ENCODE data around the gene THAP12.

The THAP12 gene

DNA sequence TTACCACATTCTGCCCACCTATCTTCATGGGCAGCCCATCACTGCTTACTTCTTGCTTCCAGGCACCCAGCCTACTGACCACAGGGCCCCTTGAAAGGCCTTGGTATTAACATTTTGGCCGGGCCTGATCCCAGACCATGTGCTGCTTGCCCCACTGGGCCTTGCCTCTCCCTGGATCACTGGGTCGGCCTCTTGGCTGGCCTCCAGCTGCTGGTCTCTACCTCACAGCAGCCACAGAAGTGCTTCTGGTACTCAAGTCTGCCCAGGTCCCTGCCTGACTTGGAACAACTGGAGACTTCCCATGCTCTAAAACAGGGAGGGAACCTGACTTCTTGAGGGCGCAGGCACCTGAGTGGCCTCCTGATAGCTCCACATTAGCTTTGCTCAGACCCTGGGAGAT lies 63.6 kb downstream of the THAP12 start:
- H3K4me3 ChIP-seq (replicated peaks; ENCODE audit: low read depth, low read length), result no peak overlapping the region
- TF ChIP-seq, protein P1, sequence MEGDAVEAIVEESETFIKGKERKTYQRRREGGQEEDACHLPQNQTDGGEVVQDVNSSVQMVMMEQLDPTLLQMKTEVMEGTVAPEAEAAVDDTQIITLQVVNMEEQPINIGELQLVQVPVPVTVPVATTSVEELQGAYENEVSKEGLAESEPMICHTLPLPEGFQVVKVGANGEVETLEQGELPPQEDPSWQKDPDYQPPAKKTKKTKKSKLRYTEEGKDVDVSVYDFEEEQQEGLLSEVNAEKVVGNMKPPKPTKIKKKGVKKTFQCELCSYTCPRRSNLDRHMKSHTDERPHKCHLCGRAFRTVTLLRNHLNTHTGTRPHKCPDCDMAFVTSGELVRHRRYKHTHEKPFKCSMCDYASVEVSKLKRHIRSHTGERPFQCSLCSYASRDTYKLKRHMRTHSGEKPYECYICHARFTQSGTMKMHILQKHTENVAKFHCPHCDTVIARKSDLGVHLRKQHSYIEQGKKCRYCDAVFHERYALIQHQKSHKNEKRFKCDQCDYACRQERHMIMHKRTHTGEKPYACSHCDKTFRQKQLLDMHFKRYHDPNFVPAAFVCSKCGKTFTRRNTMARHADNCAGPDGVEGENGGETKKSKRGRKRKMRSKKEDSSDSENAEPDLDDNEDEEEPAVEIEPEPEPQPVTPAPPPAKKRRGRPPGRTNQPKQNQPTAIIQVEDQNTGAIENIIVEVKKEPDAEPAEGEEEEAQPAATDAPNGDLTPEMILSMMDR (IDR thresholded peaks at IDR 0.05; ENCODE audit: low read length, missing control alignments), result no peak
- DNase-seq (ENCODE audit: low read depth), result no peak

DNA sequence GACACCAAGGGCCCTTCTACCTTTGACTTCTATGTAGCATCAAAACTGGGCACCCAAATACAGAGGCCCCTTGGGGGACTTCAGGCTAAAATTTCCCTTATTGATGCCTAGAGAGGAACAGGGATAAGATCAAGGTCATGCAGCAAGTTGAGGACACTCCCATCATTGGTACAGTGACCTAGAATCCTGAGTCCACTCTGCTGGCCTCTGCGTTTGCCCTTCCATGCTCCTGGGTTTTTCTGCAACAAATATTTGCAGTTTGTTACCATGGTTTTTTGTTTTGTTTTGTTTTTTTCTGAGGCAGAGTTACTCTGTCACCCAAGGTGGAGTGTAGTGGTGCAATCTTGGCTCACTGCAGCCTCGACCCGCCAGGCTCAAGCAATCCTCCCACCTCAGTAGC lies 64.2 kb downstream of the THAP12 start:
- no peak overlapping the region for H3K4me3 ChIP-seq (replicated peaks; ENCODE audit: low read depth, low read length)
- DNase-seq (ENCODE audit: low read depth), result no peak
- TF ChIP-seq, protein P1 (IDR thresholded peaks at IDR 0.05; ENCODE audit: low read length, missing control alignments), result no peak

DNA sequence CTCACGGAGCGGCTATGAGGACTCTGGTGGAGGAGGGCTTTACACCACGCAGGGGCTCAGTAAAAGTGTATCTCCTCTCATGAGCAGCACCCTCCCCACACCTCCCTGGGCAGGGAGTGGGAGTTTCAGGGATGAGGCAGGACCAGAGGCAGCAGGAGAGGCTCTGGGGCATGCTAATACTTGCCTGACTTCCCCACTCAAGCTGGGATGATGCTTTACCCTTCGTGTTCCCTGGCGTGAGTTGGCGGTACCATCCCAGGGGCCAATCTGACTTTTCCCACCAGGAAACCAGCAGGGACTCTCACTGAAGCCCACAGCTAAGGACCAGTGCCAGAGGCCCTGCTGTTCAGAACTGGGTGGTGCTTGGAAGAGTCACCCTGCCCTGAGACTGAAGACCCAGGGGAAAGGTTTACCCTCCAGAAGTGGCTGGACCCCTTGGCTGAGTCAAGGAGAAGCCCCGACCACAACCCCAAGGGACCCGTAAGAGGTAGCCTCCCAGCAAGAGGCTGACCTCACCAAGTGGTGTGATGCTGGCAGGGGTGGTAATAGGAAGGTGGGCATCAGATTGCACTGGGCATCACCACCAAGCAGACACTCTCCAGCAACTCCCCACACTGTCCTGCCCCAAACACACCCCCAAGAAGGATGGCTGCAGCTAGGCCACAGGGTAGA lies 65.6 kb downstream of the THAP12 start:
- TF ChIP-seq, protein P1 (IDR thresholded peaks at IDR 0.05; ENCODE audit: low read length, missing control alignments), result no peak
- DNase-seq (ENCODE audit: low read depth), result no peak

DNA sequence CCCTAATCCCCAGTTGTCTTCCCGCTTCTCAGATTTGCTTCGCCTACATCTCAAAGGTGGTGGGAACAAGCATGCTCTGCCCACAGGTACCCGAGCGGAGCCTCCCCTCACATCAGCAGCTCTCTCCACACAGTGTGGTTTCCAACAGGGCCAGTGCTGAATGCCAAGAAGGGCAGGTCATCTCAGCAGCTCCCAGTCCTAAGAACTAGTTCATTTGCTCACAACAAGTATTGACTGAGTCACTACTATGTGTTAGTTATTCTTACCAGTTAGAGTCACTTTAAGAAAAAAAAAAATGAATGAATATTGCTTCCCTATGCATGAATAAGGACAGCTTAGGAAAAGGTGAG lies 66.2 kb downstream of the THAP12 start:
- no peak overlapping the region for H3K4me3 ChIP-seq (replicated peaks; ENCODE audit: low read depth, low read length)
- TF ChIP-seq, protein P1 (IDR thresholded peaks at IDR 0.05; ENCODE audit: low read length, missing control alignments), result no peak
- DNase-seq (ENCODE audit: low read depth), result peak; percentile 18

More for the DNA sequence above, 65.6 kb downstream of the THAP12 start:
- no peak overlapping the region for H3K4me3 ChIP-seq (replicated peaks; ENCODE audit: low read depth, low read length)

DNA sequence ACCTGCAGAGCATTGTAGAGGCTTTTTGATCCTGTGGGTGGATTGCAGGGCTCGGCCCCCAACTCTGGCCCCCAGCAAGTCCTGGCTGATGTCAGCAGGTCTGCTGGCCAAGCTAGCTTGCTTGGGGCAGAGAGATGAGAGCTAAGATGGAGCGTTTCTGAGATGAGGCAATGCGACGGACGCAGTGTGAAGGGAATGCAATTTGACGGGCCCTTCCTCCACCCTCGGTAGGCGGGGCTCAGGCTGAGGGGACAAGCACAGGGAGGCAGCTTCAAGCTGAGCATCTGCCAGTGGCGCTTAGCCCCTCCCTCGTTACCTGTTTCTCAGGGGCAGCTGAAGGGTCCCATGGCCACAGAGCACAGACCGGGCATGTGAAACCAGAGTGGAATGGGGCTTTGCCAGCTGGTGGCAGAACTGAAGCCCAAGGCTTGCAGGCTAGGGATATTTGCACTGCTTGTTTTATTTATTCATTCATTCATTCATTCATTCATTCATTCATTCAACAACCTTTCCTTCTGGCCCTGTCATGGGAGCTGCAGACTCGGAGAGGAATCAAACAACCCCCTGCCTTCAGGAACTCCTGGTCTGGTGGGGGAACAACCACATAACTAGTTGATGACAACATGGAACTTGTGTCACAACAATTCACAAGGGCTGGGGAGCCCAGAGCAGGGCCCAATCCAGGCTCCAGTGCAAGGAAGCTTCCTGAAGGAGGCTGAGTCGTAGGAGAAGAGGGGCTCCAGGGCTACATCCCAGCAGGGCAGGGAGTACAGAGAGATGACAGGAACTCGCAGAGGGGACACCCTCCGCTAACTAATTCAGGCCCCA lies 66.8 kb downstream of the THAP12 start:
- no peak overlapping the region for H3K4me3 ChIP-seq (replicated peaks; ENCODE audit: low read depth, low read length)
- peak; percentile 46 for DNase-seq (ENCODE audit: low read depth)
- TF ChIP-seq, protein P1 (IDR thresholded peaks at IDR 0.05; ENCODE audit: low read length, missing control alignments), result no peak

DNA sequence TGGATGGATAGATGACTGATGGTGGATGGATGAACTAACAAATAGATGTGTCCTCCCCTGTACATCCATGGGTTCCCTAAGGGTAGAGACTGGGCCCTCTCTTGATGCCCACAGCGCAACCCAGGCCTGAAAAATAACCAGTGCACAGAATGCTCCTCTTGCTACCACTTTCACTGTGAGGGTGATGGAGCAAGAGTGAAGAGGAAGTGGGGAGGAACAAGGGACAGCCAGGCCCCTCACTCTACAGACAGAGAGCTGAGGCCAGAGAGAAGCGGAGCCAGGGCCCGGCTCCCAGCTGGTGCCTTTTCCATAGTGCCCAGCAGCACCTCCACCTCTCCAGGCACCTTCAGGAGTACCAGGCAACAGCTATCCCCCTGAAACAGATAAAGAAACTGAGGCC lies 67.7 kb downstream of the THAP12 start:
- no peak for DNase-seq (ENCODE audit: low read depth)
- TF ChIP-seq, protein P1 (IDR thresholded peaks at IDR 0.05; ENCODE audit: low read length, missing control alignments), result no peak

More for the DNA sequence above, 67.7 kb downstream of the THAP12 start:
- H3K4me3 ChIP-seq (replicated peaks; ENCODE audit: low read depth, low read length), result no peak overlapping the region

All from fibroblast of pulmonary artery (primary cell).